K562 treated with DMSO at 1 percent for 12 hours (cell line): ENCODE data around the gene HMX1. TPM values are rescaled to one million over a fixed set of nuclear protein-coding genes. Genes with fewer than 3 reads are reported as not detected.

Experiments
- total RNA-seq: library from RNA; unstranded; fragments of 300-600 nt; gene quantifications from 2 replicates; pipeline ENCODE4 v1.2.3, GENCODE V29; 2022; ENCODE audit not compliant: insufficient read depth

HMX1 gene
- total RNA-seq: not detected in 2 replicates

DNA sequence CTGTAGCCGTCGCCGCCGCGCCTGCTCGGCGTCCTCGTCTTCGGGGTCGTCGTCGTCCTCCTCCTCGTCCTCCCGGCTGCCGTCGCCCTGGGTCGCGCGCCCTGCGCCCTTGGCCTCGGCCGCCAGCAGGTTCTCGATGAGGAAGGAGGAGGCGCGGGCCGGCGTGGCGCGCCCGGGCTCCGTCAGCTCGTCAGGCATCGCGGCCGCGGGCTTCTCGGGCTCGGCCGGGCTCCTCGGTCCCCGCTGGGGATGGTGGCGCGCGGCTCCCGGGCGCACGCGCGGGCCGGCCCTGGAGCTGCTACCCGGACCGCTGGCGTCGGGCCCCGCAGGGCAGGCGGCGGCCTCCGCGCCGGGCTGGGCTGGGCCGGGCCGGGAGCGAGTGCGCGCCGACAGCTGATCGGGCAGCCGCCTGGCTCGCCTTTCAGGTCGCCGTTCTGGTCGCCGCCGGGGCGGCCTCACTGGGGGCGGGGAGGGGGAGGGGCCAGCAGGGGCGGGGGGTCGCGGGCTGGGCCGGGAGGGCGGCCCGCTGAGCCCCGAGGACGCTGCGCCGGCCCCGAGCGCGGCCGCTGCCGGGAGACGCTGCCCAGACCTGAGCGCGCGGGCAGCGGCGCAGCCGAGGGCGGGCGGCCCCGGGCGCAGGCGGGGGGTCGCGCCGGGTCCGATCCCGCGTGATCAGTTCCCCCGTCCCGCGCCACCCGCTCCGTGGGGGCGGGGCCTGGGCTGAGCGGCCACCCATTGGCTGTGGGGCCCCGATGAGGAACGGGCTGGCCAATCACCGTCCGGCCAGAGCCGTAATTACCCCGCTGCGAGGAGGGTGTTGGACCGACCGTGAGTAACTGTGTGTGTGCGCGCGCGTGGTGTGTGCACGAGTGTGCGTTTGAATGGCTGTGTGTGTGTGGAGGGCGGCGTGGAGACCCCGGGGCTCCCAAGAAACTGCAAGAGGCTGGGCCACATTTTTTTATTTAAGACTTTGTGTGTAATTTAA, at the start of gene HMX1:
Gene HMX1, minus strand, starts transcription at position 423 of the 985 bp plus-strand sequence. Its CDS starts 225 bp downstream, at position 198.

